ENCODE data around the gene LATS2. TPM values are rescaled to one million over a fixed set of nuclear protein-coding genes. Genes with fewer than 3 reads are reported as not detected.
"Not testable (repeated sequence)": the region's sequence is repeated elsewhere in the genome, so short reads cannot be mapped to it uniquely, and the experiment has no call there.

LATS2 gene
- total RNA-seq, 1 donor from 2014 or later = 24.6 TPM

- peak; percentile 40 for DNase-seq (ENCODE audit: low spot score)
Observed at GRCh38 chr13:21075379-21076249, 14.2 kb upstream of the LATS2 start.

- no peak for DNase-seq (ENCODE audit: low spot score)
Observed at GRCh38 chr13:21075011-21075378, 13.6 kb upstream of the LATS2 start.

- peak; percentile 59 for DNase-seq (ENCODE audit: low spot score)
Observed at GRCh38 chr13:21074546-21074945, 13.2 kb upstream of the LATS2 start.

GRCh38 chr13:21071924-21072323 lies 10.5 kb upstream of the LATS2 start:
- DNase-seq (ENCODE audit: low spot score) = peak; percentile 88

GRCh38 chr13:21071015-21071414 lies 9.6 kb upstream of the LATS2 start:
- peak; percentile 46 for DNase-seq (ENCODE audit: low spot score)

- DNase-seq (ENCODE audit: low spot score) = peak; percentile 96
Observed at GRCh38 chr13:21069561-21070004, 8.2 kb upstream of the LATS2 start.

- DNase-seq (ENCODE audit: low spot score) = no peak
Observed at GRCh38 chr13:21067848-21068247, 6.5 kb upstream of the LATS2 start.

- no peak for DNase-seq (ENCODE audit: low spot score)
Observed at GRCh38 chr13:21066946-21067345, 5.6 kb upstream of the LATS2 start.

- DNase-seq (ENCODE audit: low spot score) = no peak
Observed at GRCh38 chr13:21065686-21066085, 4.3 kb upstream of the LATS2 start.

- no peak for DNase-seq (ENCODE audit: low spot score)
Observed at GRCh38 chr13:21063031-21063430, 1.6 kb upstream of the LATS2 start.

GRCh38 chr13:21060338-21061028 lies 903 bp downstream of the LATS2 start:
- peak; percentile 39 for DNase-seq (ENCODE audit: low spot score)

GRCh38 chr13:21059641-21060337 lies 1.6 kb downstream of the LATS2 start:
- DNase-seq (ENCODE audit: low spot score) = no peak

- DNase-seq (ENCODE audit: low spot score) = peak; percentile 23
Observed at GRCh38 chr13:21058361-21058760, 3.0 kb downstream of the LATS2 start.

GRCh38 chr13:21055511-21056045 lies 5.8 kb downstream of the LATS2 start:
- no peak for DNase-seq (ENCODE audit: low spot score)

- DNase-seq (ENCODE audit: low spot score) = peak; percentile 49
Observed at GRCh38 chr13:21055016-21055415, 6.4 kb downstream of the LATS2 start.

GRCh38 chr13:21054313-21054712 lies 7.1 kb downstream of the LATS2 start:
- DNase-seq (ENCODE audit: low spot score) = no peak

- no peak for DNase-seq (ENCODE audit: low spot score)
Observed at GRCh38 chr13:21053231-21053630, 8.2 kb downstream of the LATS2 start.

- no peak for DNase-seq (ENCODE audit: low spot score)
Observed at GRCh38 chr13:21051675-21052074, 9.7 kb downstream of the LATS2 start.

GRCh38 chr13:21050288-21051197 lies 10.8 kb downstream of the LATS2 start:
- no peak for DNase-seq (ENCODE audit: low spot score)

- not testable (repeated sequence) for DNase-seq (ENCODE audit: low spot score)
Observed at GRCh38 chr13:21049731-21050130, 11.7 kb downstream of the LATS2 start.
